Ovary (tissue), 9 donors: ENCODE data around the gene PAPSS1. TPM values are rescaled to one million over a fixed set of nuclear protein-coding genes. Genes with fewer than 3 reads are reported as not detected.

Experiments used
- DNase-seq, 5 donors: peaks; one replicate each; pipeline ENCODE4 v3.0.0-alpha.2; 2019 to 2020
- H3K27ac ChIP-seq, 2 donors: fragments of 200-600 bp; one replicate each; pipeline versions ENCODE4 v1.5.1 to v1.8.0; 2019 to 2022
- H3K27me3 ChIP-seq: fragments of 200-600 bp; one replicate; pipeline ENCODE4 v1.8.0; 2022
- H3K36me3 ChIP-seq: fragments of 200-600 bp; sonication (generic); one replicate; pipeline ENCODE4 v1.5.1; 2019
- H3K4me1 ChIP-seq: one replicate; pipeline ENCODE4 v1.8.1; 2013; ENCODE audit warnings: mild to moderate bottlenecking, moderate library complexity; ENCODE audit not compliant: insufficient read depth
- H3K4me3 ChIP-seq: fragments of 200-600 bp; sonication (generic); one replicate; pipeline ENCODE4 v1.5.1; 2017
- H3K9me3 ChIP-seq, 2 donors: fragments of 200-600 bp in 1 of 2; sonication (generic) in 1 of 2; one replicate each; pipeline versions ENCODE4 v1.5.1 to v1.8.1; 2013 to 2019; ENCODE audit warnings: mild to moderate bottlenecking in 1 of 2, moderate library complexity in 1 of 2
- EP300 ChIP-seq: sonication (generic); formaldehyde crosslinking; IDR thresholded peaks from one replicate; pipeline ENCODE4 v1.6.1; 2017; ENCODE audit warnings: antibody characterized with exemption
- POLR2A ChIP-seq: fragments of 450-650 bp; IDR thresholded peaks from one replicate; pipeline ENCODE4 v1.6.1; 2017; ENCODE audit warnings: antibody characterized with exemption, mild to moderate bottlenecking, moderate library complexity
- WGBS, 3 donors: extraction: QIAGEN DNeasy Blood & Tissue Kit in 1 of 3; methylation state at CpG; one replicate each; pipeline versions ENCODE4 v1.1.5 to v1.1.7; 2013 to 2017; 5-methylcytosine and 5-hydroxymethylcytosine counted together
- intact Hi-C, 4 donors: fragments of 100-400 bp; cut with DNase I; formaldehyde crosslinking; loops; one replicate each; pipeline versions ENCODE4 v1.11.0 to v1.15.1; 2022 to 2023
- polyA plus RNA-seq, 2 donors: library from polyadenylated mRNA; stranded (reverse); fragments of 200-250 nt in 1 of 2; fragments of 350-450 nt in 1 of 2; fragmentation: Illumina TruSeq in 1 of 2; extraction: RNeasy Lipid Tissue Mini Kit (QIAGEN cat#74804) in 1 of 2; gene quantifications; one replicate each; pipeline ENCODE4 v1.2.3, GENCODE V29; 2013 to 2014
- total RNA-seq, 7 donors: library from RNA; depleted of rRNA in 2 of 7; stranded (reverse); fragments of >200 nt in 2 of 7; fragmentation: NEBNext Ultra II Directional in 3 of 7; extraction: Animal tissue kit (Norgen Biotek cat#: 25700) in 3 of 7; gene quantifications; one replicate each; pipeline versions ENCODE4 v1.1.0 to v1.2.4, GENCODE V29; 2016 to 2023
- TF ChIP-seq, protein P1 (sequence below), 3 donors: fragments of 450-650 bp in 2 of 3; fragments of 200-600 bp in 1 of 3; IDR thresholded peaks; one replicate each; pipeline versions ENCODE4 v1.5.1 to v1.8.0; 2016 to 2022; ENCODE audit warnings: antibody characterized with exemption in 3 of 3, mild to moderate bottlenecking in 1 of 3
- donor health status: DM: no; HTN: no; CAD: no; lungs with moderate emphysema.
- donor health status: DM: no; HTN: no; CAD: no.
- donor health status: Bipolar disorder and iron deficiency.
- donor health status: DM: yes; HTN: yes; CAD: no.
- donor health status: DM: no; HTN: no; CAD: no.
- donor health status: DM: yes; HTN: yes; CAD: no.

PAPSS1 gene
- total and polyA plus RNA-seq, 9 donors, result 19.8 to 50.3 (median 28.0) TPM

DNA sequence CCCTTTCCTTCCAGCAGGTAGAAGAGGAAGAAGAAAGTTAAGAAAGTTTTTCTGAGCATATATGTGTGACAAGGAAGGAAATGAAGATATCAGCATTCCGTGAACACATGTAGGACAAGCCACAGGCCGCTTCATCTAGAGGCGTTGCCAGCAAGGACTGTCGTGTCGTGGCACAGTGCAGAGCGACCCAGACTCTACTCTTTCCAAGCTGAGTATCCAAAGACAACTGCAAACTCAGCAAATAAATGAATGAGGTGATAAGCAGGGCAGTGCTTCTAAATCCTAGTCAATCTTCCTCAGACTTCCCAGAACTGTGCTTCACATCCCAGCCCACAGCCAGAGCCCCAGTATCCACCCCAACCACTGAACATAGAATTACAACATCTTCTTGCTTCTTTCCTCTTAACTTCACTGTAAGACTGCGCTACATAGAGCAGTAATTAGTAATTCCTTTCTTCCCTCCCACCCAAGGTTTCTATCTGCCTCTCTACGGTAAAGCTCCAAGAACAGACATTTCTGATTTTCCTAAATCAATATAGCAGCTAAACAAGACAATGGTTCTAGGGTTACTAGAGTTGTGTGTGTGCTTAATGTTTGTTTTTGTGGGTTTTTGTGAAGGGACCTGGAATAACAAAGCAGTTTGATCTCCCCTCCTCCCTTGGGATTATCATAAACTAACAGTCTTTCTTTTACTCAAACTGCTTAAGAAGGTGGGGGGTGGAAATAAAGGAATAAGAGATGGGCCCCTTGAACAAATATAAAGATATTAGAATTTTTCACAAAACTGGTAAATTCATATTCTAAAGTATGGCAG, 71.6 kb downstream of the PAPSS1 start:
- intact Hi-C loops, result no loop called here
- WGBS, 3 donors, result 89 to 98% (median 97%) methylated on average over 8 of the region's 8 CpGs
- TF ChIP-seq, protein P1, sequence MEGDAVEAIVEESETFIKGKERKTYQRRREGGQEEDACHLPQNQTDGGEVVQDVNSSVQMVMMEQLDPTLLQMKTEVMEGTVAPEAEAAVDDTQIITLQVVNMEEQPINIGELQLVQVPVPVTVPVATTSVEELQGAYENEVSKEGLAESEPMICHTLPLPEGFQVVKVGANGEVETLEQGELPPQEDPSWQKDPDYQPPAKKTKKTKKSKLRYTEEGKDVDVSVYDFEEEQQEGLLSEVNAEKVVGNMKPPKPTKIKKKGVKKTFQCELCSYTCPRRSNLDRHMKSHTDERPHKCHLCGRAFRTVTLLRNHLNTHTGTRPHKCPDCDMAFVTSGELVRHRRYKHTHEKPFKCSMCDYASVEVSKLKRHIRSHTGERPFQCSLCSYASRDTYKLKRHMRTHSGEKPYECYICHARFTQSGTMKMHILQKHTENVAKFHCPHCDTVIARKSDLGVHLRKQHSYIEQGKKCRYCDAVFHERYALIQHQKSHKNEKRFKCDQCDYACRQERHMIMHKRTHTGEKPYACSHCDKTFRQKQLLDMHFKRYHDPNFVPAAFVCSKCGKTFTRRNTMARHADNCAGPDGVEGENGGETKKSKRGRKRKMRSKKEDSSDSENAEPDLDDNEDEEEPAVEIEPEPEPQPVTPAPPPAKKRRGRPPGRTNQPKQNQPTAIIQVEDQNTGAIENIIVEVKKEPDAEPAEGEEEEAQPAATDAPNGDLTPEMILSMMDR (IDR thresholded peaks at IDR 0.05), result no peak
- TF ChIP-seq EP300, result no peak
- no peak for TF ChIP-seq POLR2A
- Histone ChIP-seq H3K4me1 (no peaks in the 10 kb centered on the region), H3K36me3 (no peaks in the 10 kb centered on the region), H3K9me3 (no peaks in the 10 kb centered on the region), H3K27me3 (no peaks in the 10 kb centered on the region), H3K27ac (no peak overlapping the region), H3K4me3 (no peak overlapping the region)
- no peak for DNase-seq

DNA sequence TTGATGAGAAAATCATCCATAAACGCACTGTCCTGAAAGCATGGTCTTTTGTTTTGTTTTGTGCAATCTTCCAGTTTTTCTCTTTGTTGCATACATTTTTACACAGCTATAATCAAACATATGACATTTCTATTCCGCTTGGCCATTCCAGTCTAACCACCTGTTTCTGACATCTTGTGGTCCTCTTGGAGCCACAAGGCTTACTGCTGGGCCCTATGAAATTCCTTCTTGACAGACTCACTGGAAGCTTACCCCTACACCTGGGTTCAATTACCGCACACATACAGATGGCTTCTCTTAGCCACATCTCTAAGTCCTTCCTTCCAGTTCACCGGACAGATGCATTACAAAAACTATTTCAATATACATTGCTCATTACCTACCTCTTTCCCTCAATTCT, 72.4 kb downstream of the PAPSS1 start:
- Histone ChIP-seq H3K4me3 (no peak overlapping the region), H3K9me3 (no peaks in the 10 kb centered on the region), H3K36me3 (no peaks in the 10 kb centered on the region), H3K27ac (no peak overlapping the region), H3K4me1 (no peaks in the 10 kb centered on the region), H3K27me3 (no peaks in the 10 kb centered on the region)
- 96 to 97% (median 97%) methylated on average over 4 of the region's 4 CpGs for WGBS, 3 donors
- TF ChIP-seq EP300, result no peak
- TF ChIP-seq POLR2A, result no peak
- TF ChIP-seq, protein P1 (IDR thresholded peaks at IDR 0.05), result no peak
- intact Hi-C loops, result no loop called here
- DNase-seq, result no peak

DNA sequence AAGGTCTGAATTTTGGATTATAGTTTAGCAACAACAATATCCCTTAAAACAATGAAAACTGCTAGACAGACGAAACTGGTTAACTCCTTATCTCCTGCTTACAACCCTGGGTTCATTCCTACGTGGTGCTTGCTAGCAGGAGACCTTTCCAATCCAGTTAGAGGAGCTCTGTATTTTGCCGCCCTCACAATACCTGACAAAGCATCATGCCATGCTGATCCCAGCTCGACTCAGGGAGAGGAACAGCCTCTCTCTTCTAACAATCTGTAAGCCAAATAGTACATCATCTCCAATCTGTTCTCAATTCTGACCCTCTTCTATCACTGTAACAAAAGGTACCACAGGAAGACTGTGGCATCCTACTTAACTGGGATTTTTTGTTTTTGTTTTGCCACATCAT, 74.4 kb downstream of the PAPSS1 start:
- Histone ChIP-seq H3K27ac (no peak overlapping the region), H3K36me3 (no peaks in the 10 kb centered on the region), H3K27me3 (no peaks in the 10 kb centered on the region), H3K9me3 (no peaks in the 10 kb centered on the region), H3K4me3 (no peak overlapping the region), H3K4me1 (peaks cover 4% of the 10 kb centered on the region)
- no peak for DNase-seq
- WGBS, 3 donors, result 72 to 87% (median 87%) methylated on average over 4 of the region's 4 CpGs
- intact Hi-C loops, result no loop called here
- TF ChIP-seq, protein P1 (IDR thresholded peaks at IDR 0.05), result no peak
- TF ChIP-seq EP300 (no peak), POLR2A (no peak)

DNA sequence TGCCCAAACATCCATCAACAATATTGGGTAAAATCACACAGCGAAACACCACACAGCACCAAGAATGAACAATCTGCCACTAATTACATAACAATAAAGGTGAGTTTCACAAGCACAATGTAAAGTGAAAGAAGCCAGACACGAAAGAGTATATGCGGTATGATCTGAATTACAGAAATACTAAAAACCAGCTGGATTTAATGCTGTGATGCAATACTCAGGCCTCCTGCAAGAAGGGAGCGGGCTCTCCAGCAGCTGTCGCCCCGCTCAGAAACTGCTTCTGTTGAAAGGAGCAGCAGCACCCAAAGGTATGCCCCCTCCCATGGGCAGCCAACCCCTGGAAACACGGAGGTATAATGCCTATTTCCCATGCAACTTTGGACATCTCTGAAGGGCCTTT, 77.0 kb downstream of the PAPSS1 start:
- Histone ChIP-seq H3K27ac (no peak overlapping the region), H3K36me3 (no peaks in the 10 kb centered on the region), H3K4me1 (peaks cover 4% of the 10 kb centered on the region), H3K4me3 (no peak overlapping the region), H3K27me3 (no peaks in the 10 kb centered on the region), H3K9me3 (no peaks in the 10 kb centered on the region)
- no peak for DNase-seq
- WGBS, 3 donors, result 89 to 95% (median 90%) methylated on average over 7 of the region's 7 CpGs
- intact Hi-C loops, result no loop called here
- TF ChIP-seq POLR2A, result no peak
- no peak for TF ChIP-seq EP300
- TF ChIP-seq, protein P1 (IDR thresholded peaks at IDR 0.05), result no peak
